GM15510 (cell line): ENCODE results near the gene P3H1.

ENCODE experiments used
- POLR2A ChIP-seq: IDR thresholded peaks from 3 replicates; pipeline ENCODE4 v1.6.1; 2011; ENCODE audit warnings: borderline replicate concordance; ENCODE audit not compliant: insufficient read length; ENCODE audit errors: extremely low read depth

P3H1 gene, protein sequence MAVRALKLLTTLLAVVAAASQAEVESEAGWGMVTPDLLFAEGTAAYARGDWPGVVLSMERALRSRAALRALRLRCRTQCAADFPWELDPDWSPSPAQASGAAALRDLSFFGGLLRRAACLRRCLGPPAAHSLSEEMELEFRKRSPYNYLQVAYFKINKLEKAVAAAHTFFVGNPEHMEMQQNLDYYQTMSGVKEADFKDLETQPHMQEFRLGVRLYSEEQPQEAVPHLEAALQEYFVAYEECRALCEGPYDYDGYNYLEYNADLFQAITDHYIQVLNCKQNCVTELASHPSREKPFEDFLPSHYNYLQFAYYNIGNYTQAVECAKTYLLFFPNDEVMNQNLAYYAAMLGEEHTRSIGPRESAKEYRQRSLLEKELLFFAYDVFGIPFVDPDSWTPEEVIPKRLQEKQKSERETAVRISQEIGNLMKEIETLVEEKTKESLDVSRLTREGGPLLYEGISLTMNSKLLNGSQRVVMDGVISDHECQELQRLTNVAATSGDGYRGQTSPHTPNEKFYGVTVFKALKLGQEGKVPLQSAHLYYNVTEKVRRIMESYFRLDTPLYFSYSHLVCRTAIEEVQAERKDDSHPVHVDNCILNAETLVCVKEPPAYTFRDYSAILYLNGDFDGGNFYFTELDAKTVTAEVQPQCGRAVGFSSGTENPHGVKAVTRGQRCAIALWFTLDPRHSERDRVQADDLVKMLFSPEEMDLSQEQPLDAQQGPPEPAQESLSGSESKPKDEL

DNA sequence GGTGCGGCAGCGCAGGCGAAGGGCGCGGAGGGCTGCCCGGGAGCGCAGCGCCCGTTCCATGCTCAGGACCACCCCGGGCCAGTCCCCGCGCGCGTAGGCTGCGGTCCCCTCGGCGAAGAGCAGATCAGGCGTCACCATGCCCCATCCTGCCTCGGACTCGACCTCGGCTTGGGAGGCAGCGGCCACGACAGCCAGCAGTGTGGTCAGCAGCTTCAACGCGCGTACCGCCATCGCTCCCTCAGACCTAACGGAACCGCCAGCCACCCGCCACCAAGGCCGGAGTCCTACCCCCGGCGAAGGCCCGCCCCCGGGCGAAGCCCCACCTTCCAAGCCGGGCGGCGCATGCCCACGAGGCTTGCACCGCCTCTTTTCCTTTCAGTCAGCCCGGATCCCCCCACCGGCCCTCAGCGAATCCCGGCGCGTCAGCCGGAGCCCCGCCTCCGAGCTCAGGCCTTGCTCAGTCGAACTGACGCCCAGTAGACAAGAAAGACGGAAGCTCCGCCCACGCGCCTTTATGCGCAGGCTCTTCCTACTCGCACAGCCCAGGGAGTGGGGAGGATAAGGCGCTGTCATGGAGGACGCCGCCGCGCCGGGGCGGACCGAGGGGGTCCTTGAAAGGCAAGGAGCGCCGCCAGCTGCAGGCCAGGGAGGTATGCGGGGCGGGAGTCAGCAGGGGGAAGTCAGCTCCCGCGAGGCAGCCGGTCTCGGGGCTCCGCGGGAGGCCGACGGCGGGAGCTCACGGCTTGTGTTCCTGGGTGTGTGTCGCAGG, at the start of gene P3H1, which contains the start of gene C1orf50:
Gene P3H1 (minus strand): TSS at position 288 of the 769 bp plus-strand sequence. CDS start 57 bp downstream, at position 231.
Gene C1orf50 (plus strand): TSS at position 509 of the 769 bp plus-strand sequence. CDS start 63 bp downstream, at position 572.
- peak; percentile 97 for TF ChIP-seq POLR2A

DNA sequence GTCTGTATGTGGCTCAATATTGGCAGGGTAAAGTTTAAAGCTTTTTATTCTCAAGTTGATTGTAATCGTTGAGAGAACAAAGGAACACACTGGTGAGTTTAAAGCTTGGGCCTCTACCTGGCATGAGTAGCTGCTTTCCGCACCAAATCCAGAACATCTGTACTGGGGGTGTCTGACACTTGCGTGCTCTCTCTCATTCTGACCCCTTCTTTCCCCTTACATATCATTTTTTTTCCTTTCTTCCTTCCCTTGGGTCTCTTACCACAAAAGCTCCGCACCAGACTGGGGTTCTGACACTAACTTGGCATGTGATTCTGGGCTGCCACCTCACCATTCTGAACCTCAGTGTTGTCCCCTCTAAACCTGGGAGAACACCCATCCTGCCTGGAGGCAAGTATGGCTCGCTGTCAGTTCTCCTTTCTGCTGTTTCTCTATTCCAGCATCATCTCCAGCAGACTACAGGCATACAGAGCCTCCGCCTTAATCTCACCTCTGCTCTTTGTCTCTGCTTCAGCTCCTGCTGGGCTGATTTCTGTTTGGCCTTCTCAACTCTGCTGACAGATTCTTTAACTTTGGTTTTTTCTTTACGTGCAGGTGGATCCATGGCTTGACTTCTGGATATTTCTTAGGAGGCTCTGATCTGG, 49.2 kb upstream of the P3H1 start:
- TF ChIP-seq POLR2A, result no peak

DNA sequence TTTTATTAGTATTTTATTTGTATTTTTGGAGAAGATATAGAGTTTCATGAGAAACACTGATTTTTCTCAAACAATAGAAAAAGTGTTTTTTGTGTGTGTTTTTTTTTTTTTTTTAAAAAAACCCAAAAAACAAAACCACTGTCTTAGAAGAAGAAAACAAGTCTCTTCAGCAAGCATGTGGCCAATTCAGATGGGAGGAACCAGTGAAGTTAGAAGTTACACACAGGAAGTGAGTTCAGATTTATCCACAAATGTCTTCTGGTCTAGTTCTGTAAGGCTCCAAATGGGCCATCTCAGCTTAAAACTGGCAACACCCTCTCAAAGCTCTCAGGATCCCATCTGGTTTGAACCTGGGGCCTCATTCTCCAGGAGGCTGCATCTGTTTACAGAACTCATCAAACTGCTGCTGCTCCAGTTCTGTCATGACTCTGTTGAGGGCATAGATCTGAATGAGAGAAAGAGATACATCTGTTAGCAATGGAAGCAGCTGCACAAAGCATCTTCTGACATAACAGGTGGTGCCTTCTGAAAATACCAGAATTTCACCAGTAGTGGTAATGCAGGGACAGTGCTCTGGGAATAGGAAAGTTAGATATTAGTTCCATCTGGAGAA, 40.3 kb upstream of the P3H1 start:
- TF ChIP-seq POLR2A, result no peak

DNA sequence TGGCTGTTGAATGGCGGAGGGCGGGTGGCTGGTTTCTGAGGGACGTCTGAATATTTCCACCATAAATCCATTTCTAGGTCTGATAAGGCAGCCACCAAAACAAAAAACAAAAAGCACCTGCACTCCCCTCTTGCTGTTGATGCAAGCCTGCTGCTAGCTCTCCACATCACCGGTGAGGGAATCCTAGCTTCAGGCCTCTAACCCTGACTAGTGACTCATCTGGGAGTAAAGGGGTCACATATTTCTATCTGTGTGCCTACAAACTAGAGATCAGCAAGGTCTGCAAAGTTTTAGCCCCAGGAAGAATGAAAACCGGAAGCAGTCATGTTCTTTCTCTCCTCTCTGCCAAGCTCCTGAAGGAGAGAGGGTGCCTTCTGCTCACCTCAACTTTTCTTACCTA, 39.8 kb upstream of the P3H1 start:
- no peak for TF ChIP-seq POLR2A

DNA sequence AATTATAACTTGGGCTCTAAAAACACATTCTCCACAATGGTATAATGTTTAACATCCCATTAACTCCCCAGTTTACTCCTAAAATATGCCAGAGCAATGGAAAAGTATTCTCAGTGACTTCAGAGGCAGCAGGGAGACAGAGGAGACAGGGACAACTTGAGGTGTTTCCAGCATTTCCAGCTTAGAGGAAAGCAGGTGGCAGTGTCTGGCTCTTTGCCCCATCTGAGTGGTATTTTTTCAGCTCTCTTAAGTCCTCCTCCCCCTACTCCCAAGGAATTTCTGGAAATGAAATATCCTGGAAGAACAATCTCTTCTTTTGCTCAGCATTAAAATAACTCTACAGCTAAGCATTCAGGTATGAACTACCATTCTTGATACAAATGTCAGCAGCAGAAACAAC, 39.3 kb upstream of the P3H1 start:
- TF ChIP-seq POLR2A, result no peak

DNA sequence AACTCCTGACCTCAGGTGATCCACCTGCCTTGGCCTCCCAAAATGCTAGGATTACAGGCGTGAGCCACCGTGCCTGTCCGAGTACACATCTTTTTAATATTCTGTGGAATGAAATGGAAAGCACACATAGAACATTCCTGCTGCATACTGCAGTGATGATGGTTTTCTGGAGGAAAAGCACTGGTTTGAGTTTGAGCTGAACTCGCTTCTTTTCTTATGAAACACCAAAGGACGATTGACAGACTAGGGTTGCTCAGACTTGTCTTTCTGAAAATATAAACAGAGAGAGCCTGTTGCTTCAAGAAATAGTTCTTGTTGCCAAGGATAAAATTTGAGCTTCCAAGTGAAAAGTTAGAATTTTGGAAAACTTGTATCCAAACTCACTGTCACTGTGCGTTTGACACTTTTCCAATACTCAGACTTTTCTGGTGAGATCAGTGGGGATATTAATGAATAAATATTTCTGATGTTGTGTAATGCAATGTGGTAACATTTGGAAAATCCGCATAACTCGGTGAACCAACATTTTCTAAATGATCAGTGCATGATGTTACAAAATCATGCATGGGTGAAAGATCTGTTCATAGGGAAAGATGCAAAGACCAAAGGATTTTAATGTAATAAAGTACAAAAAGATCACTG, 35.1 kb upstream of the P3H1 start:
- TF ChIP-seq POLR2A, result no peak

DNA sequence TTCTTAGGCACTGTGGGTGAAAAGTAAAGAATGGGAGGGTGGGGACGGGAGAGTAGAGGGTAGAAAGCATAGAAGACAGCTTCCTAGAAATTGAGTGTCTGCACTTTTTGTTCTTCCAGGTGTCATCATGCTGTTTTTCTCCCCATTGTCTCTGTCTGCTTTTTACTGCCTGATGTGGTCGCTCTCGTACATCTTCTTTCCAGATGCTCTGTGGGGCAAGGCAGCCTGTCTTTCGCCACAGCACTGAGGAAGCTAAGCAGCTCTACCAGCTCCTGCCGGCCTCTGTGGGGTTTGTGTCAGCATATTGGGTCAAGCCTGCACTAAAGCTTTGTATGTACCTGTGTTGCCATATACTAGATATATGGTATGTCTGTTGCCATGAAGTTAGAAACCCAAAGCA, 31.2 kb upstream of the P3H1 start:
- no peak for TF ChIP-seq POLR2A

DNA sequence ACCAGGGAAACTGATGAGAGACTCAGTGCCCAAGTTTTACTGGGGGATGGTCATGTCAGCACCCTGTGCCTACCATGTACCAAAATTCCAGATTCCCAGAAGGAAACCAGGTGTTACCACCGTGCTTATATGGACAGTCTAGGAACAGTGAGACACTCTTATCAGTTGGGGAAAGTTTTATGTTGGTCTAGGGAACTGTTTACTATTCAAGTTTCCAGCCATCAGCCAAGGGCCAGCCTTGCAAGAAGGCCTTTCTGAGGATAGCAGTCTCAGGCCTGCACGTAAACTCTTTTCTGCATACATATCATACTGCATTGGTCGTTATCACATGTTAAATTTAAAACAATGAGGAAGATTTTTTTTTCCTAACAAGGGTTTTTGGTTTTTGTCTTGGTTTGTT, 30.6 kb upstream of the P3H1 start:
- TF ChIP-seq POLR2A, result no peak

DNA sequence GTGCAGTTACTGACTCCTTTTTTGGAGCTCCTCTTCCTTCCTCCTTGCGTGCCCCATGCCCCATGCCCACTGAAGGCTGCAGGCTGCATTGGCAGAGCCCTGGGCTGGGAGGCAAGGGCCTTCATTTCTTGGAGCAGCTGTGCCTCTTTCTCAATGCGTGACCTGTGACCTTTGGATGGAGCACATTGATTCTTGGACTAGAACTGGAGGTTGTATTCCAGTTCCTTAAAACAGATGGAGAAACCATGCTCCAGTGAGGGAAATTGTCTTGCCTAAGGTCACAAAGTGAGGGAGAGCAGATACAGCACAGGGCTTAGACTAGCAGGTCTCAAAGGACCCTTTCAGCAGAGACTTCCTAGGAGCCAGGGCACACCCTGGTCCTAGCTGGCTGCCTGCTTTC, 27.0 kb upstream of the P3H1 start:
- TF ChIP-seq POLR2A, result no peak

DNA sequence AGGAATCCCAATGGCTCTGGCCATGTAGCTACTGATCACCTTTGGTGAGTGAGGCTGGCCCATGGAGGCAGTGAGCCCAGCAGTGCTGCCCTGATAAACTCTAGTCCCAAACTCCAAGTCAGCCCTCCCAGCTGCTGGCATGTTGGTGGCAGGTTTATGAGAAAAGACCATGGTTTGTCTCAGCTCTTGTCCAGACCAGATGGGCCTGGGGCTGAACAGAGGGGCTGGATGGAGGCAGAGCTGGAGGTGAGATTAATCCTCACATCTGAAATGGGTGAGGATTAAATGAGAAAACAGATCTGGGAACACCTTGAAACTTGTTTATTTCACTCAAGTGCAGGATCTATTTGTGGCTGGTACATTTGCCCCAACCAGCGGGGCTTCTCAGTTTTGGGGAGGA, 21.2 kb upstream of the P3H1 start:
- no peak for TF ChIP-seq POLR2A

DNA sequence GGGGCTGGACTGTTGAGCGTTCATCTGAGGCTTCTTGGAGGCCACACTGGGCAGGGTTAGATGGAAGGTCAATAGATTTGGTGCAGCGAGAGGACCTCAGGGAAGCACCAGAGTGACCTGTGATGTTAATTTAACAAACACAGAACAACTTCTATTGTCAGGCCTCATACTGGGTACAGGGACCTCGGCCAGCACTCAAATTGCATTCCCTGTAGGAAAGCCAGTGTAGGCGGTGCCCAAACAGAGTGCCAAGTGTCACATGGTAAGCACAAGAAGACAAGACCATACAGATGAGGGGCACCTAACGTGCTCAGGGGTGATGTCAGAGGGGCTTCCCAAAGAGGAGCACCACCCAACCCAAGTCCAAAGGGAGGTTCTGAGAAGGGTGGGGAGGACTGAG, 19.3 kb upstream of the P3H1 start:
- TF ChIP-seq POLR2A, result no peak

DNA sequence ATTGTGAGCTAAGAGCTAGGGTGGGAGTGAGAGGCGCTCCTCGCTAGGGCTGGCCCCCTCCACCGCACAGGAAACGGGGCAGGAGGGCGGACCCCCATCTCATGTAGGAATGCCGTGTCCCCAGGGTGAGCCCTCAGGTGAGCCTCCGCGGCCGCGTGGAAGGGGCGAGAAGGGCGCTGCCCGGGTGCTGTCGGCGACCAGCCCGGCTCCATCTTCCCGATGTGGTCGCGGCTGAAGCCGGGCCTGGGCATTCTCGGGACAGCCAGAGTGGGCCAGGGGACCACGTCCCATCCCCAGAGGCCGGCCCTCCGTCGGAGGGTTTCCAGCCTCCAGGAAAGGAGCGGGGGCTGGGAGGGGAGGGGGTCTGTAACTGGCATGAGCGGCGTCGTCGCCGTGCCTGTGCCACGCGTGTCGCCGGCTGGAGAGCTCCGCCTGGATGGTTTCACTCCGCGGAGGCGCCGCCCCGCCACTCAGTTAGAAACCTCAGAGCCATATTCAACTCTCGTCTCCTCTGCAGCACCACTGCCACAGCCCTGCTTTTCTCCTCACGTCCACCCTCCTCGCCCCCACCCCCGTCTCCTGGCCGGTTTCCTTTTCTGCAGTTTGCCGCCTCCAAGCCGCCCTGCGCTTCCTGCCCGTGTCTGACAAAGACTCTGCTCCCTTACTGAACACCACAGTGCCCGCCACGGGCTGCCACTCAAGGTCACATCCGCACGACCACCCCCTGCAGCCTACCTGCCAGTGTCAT, 18.3 kb upstream of the P3H1 start, which contains the start of gene TMEM269:
Gene TMEM269 (plus strand): TSS at position 46 of the 748 bp plus-strand sequence. CDS start 4,903 bp downstream, outside the sequence.
- no peak for TF ChIP-seq POLR2A

DNA sequence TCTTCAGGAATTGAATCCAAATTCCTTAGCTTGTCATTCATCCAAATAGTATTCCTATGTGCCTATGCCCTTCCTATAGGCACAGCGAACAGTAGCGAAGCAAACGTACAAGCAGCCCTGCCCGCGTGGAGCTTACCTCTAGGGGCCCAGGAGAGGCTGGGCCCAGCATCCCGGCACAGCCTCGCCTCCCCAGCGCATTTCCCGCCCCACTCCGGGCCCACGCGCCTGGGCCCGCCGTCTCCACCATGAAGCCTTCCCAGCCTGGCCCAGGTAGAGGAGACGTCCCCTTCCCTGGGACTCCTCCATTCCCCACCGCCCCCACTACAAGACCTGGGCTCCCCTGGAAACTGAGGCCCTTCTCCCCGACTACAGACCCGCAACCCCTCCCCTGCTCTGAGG, 17.7 kb upstream of the P3H1 start:
- no peak for TF ChIP-seq POLR2A
